ENCODE data around the gene PCSK5. TPM values are rescaled to one million over a fixed set of nuclear protein-coding genes. Genes with fewer than 3 reads are reported as not detected.

The PCSK5 gene
- total RNA-seq, 4 donors from 2014 or later: 6.5 to 24.3 (median 12.4) TPM

DNA sequence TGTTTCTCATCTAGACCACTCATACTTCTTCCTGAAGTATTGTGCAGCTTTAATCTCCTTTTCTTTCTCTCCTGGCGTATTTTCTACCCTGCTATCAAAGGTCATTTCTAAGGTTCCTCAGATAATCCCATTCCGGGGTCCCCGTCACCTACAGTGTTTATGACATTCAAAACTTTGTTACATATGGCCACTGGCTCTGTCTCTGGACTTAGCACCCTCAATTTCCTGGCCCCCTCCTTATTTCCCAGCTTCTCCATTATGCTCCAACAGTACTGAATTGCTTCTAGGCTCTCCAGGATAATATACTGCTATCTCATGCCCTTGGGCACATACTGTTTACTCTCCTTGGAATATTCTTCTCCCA lies 472.5 kb downstream of the PCSK5 start:
- intact Hi-C loops (cut with DNase I; ENCODE audit: low total_unique reads): no loop called here
- no peaks in the 10 kb centered on the region for H3K27me3 ChIP-seq
- no peak for DNase-seq
- H3K4me3 ChIP-seq: no peak overlapping the region
- no peaks in the 10 kb centered on the region for H3K4me1 ChIP-seq
- H3K27ac ChIP-seq: no peak overlapping the region
- no peaks in the 10 kb centered on the region for H3K36me3 ChIP-seq
- H3K9me3 ChIP-seq: no peaks in the 10 kb centered on the region
- no peak for TF ChIP-seq POLR2A (IDR thresholded peaks at IDR 0.05)
- TF ChIP-seq, protein P1, sequence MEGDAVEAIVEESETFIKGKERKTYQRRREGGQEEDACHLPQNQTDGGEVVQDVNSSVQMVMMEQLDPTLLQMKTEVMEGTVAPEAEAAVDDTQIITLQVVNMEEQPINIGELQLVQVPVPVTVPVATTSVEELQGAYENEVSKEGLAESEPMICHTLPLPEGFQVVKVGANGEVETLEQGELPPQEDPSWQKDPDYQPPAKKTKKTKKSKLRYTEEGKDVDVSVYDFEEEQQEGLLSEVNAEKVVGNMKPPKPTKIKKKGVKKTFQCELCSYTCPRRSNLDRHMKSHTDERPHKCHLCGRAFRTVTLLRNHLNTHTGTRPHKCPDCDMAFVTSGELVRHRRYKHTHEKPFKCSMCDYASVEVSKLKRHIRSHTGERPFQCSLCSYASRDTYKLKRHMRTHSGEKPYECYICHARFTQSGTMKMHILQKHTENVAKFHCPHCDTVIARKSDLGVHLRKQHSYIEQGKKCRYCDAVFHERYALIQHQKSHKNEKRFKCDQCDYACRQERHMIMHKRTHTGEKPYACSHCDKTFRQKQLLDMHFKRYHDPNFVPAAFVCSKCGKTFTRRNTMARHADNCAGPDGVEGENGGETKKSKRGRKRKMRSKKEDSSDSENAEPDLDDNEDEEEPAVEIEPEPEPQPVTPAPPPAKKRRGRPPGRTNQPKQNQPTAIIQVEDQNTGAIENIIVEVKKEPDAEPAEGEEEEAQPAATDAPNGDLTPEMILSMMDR (IDR thresholded peaks at IDR 0.05): no peak

DNA sequence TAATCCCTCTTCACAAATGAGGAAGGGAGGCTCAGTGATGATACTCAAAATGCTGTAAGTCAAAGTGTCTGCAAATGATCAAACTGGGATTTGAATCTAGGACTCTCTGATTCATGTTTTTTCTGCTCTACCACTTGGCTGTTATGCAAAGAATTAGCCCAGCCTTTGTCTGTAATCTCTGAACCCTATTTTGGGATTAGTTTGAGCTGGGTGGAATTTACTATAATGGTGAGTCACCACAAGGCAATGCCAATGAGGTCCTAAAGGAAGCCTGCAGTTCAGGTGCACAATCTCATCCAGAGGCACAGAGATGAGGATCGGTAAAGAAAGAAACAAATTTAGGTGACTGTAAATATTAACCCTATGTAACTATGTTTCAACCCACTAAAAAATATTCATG lies 474.6 kb downstream of the PCSK5 start:
- intact Hi-C loops (cut with DNase I; ENCODE audit: low total_unique reads): no loop called here
- Histone ChIP-seq H3K4me1 (no peaks in the 10 kb centered on the region), H3K36me3 (no peaks in the 10 kb centered on the region), H3K4me3 (no peak overlapping the region), H3K9me3 (no peaks in the 10 kb centered on the region), H3K27ac (no peak overlapping the region), H3K27me3 (no peaks in the 10 kb centered on the region)
- DNase-seq: no peak
- no peak for TF ChIP-seq POLR2A (IDR thresholded peaks at IDR 0.05)
- TF ChIP-seq, protein P1 (IDR thresholded peaks at IDR 0.05): no peak

DNA sequence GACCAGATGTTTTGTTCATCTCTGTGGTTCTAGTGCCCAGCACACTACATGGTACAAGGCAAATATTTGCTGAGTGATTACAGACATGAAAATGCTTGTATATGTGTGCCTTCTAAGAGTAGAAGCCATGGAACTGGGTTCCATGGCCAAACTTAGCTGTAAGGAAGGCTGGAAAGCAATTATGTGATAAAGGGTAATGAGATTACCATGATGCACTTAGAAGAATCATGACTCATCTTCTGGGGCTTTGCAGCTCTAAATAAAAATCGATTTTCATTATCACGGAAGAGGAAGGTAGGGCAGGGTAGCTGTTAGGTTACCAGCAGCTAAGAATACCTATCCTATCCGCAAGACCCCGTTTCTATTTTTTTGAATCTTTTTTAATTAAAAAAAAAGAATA lies 475.8 kb downstream of the PCSK5 start:
- Histone ChIP-seq H3K27ac (no peak overlapping the region), H3K4me1 (no peaks in the 10 kb centered on the region), H3K27me3 (no peaks in the 10 kb centered on the region), H3K36me3 (no peaks in the 10 kb centered on the region), H3K4me3 (no peak overlapping the region), H3K9me3 (no peaks in the 10 kb centered on the region)
- no peak for DNase-seq
- intact Hi-C loops (cut with DNase I; ENCODE audit: low total_unique reads): no loop called here
- no peak for TF ChIP-seq POLR2A (IDR thresholded peaks at IDR 0.05)
- TF ChIP-seq, protein P1 (IDR thresholded peaks at IDR 0.05): no peak

DNA sequence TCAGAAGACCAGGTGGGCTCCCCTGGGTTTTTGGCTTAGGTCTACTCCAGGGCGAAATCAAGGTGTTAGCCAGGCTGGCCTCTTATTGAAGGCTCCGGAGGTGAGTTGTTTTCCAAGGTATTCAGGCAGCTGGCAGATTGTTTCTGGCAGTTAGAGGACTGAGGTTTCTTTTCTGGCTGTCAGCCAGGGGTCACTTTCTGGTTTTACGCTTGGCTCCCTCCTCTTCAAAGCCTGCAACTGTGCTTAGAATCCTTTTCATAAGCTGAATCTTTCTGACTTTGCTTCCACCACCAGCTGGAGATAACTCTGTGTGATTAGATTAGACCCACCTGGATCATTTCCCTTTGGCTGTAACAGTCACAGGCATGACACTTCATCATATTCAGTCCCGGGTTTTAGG lies 479.1 kb downstream of the PCSK5 start:
- no peak for DNase-seq
- TF ChIP-seq, protein P1 (IDR thresholded peaks at IDR 0.05): no peak
- TF ChIP-seq POLR2A (IDR thresholded peaks at IDR 0.05): no peak
- H3K4me3 ChIP-seq: no peak overlapping the region
- no peak overlapping the region for H3K27ac ChIP-seq
- intact Hi-C loops (cut with DNase I; ENCODE audit: low total_unique reads): no loop called here
- H3K4me1 ChIP-seq: no peaks in the 10 kb centered on the region
- H3K9me3 ChIP-seq: no peaks in the 10 kb centered on the region
- no peaks in the 10 kb centered on the region for H3K27me3 ChIP-seq
- H3K36me3 ChIP-seq: no peaks in the 10 kb centered on the region

DNA sequence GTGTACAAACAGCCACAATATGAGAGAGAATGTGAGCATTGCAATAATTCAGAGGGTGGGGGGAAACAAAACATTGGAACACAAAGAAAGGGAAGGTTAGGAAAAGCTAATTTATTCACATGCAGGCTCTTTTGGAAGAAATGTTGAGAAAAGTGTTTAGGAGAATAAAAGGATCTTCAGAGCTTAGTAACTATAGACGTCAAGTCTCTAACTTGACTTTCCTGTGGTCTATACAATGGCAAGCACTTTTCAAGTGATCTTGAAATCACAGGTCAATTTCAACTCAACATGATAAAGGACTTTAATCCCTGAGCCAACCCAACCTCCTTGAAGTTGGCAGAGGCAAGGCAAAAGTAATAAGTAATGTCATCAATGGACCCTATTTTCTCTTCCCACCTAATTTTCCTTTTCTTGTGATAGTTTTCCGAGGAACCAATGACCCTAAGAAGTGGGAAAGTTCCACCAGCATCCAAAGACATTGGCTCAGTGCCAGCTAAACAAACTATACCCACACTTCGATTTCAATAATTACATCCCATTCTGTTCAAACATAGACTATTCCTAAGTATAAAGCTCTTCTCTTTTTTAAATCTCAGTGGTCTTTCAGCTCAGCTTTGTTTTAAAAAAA lies 480.0 kb downstream of the PCSK5 start:
- no peaks in the 10 kb centered on the region for H3K27me3 ChIP-seq
- H3K4me1 ChIP-seq: no peaks in the 10 kb centered on the region
- TF ChIP-seq, protein P1 (IDR thresholded peaks at IDR 0.05): no peak
- TF ChIP-seq POLR2A (IDR thresholded peaks at IDR 0.05): no peak
- H3K9me3 ChIP-seq: no peaks in the 10 kb centered on the region
- H3K4me3 ChIP-seq: no peak overlapping the region
- no peak overlapping the region for H3K27ac ChIP-seq
- intact Hi-C loops (cut with DNase I; ENCODE audit: low total_unique reads): no loop called here
- no peaks in the 10 kb centered on the region for H3K36me3 ChIP-seq
- no peak for DNase-seq
